IMR-90 (cell line): ENCODE results near the gene SNX1.

ENCODE experiments used
- BHLHE40 ChIP-seq: fragments of 150-350 bp; IDR thresholded peaks from 2 replicates; pipeline ENCODE4 v1.6.1; 2016; ENCODE audit warnings: mild to moderate bottlenecking, low read depth, low read length
- CEBPB ChIP-seq: IDR thresholded peaks from 2 replicates; pipeline ENCODE4 v1.6.1; 2012; ENCODE audit warnings: low read depth, low read length, improper control_type of control experiment
- CHD1 ChIP-seq: IDR thresholded peaks from 2 replicates; pipeline ENCODE4 v1.6.1; 2012; ENCODE audit warnings: low read depth, low read length, improper control_type of control experiment
- MAFK ChIP-seq: IDR thresholded peaks from 2 replicates; pipeline ENCODE4 v1.6.1; 2012; ENCODE audit warnings: low read depth, low read length, improper control_type of control experiment
- MXI1 ChIP-seq: IDR thresholded peaks from 2 replicates; pipeline ENCODE4 v1.6.1; 2012; ENCODE audit warnings: low read depth, mild to moderate bottlenecking, low read length, moderate library complexity, borderline replicate concordance
- NFE2L2 ChIP-seq: fragments of 150-350 bp; IDR thresholded peaks from 2 replicates; pipeline ENCODE4 v1.6.1; 2016; ENCODE audit warnings: low read depth, mild to moderate bottlenecking, low read length
- POLR2A ChIP-seq: IDR thresholded peaks from 2 replicates; pipeline ENCODE4 v1.6.1; 2012; ENCODE audit warnings: mild to moderate bottlenecking, low read depth, low read length
- RAD21 ChIP-seq: IDR thresholded peaks from 2 replicates; pipeline ENCODE4 v1.6.1; 2012; ENCODE audit warnings: low read length, improper control_type of control experiment
- RCOR1 ChIP-seq: IDR thresholded peaks from 2 replicates; pipeline ENCODE4 v1.6.1; 2012; ENCODE audit warnings: mild to moderate bottlenecking, low read length, improper control_type of control experiment; ENCODE audit not compliant: insufficient replicate concordance
- RFX5 ChIP-seq: IDR thresholded peaks from 2 replicates; pipeline ENCODE4 v1.8.0; 2012; ENCODE audit warnings: low read depth, mild to moderate bottlenecking, low read length, moderate library complexity
- SMC3 ChIP-seq: fragments of 150-350 bp; IDR thresholded peaks from 2 replicates; pipeline ENCODE4 v1.6.1; 2016; ENCODE audit warnings: low read depth, mild to moderate bottlenecking, antibody characterized with exemption, low read length, moderate library complexity
- TF ChIP-seq, protein P1 (sequence below): conservative IDR thresholded peaks from 2 replicates; pipeline ENCODE4 v1.5.1; 2012; ENCODE audit warnings: mild to moderate bottlenecking, low read depth, low read length, improper control_type of control experiment
- TF ChIP-seq, protein P2 (sequence below): fragments of 150-350 bp; IDR thresholded peaks from 2 replicates; pipeline ENCODE4 v1.6.1; 2016; ENCODE audit warnings: low read depth, mild to moderate bottlenecking, low read length, moderate library complexity, borderline replicate concordance

DNA sequence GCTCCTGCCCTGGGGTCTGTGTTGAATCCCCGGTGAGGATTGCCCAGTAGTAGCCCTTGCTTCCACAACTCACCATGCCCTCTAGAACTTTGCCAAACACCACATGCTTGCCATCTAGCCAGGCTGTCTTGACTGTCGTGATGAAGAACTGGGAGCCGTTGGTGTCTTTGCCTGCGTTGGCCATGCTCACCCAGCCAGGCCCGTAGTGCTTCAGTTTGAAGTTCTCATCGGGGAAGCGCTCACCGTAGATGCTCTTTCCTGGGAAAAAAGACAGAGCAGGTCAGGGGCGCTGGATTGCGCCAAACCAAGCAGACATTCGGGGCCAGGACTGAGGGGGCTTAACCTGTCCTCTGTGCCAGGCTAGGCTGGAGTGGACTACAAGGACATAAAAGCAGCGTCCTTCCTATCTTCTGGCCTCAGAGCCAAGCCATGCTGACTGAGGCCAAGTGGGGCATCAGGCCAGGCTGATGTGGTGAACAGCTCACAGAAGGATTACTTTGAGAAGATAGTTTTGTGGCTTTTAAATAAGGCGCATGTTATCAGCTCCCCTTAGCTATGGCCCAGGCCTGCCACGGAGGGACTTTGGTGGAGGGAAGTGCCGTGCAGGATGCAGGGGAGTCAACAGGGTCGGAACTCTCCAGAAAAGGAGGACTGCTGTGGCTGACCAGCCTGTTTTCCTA lies 61.0 kb downstream of the SNX1 start:
- TF ChIP-seq RFX5 (no peak), RAD21 (no peak), POLR2A (no peak), MXI1 (no peak), SMC3 (no peak), RCOR1 (no peak), CEBPB (no peak), MAFK (no peak), CHD1 (no peak), NFE2L2 (no peak), BHLHE40 (no peak)
- TF ChIP-seq, protein P1, sequence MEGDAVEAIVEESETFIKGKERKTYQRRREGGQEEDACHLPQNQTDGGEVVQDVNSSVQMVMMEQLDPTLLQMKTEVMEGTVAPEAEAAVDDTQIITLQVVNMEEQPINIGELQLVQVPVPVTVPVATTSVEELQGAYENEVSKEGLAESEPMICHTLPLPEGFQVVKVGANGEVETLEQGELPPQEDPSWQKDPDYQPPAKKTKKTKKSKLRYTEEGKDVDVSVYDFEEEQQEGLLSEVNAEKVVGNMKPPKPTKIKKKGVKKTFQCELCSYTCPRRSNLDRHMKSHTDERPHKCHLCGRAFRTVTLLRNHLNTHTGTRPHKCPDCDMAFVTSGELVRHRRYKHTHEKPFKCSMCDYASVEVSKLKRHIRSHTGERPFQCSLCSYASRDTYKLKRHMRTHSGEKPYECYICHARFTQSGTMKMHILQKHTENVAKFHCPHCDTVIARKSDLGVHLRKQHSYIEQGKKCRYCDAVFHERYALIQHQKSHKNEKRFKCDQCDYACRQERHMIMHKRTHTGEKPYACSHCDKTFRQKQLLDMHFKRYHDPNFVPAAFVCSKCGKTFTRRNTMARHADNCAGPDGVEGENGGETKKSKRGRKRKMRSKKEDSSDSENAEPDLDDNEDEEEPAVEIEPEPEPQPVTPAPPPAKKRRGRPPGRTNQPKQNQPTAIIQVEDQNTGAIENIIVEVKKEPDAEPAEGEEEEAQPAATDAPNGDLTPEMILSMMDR = no peak
- TF ChIP-seq, protein P2, sequence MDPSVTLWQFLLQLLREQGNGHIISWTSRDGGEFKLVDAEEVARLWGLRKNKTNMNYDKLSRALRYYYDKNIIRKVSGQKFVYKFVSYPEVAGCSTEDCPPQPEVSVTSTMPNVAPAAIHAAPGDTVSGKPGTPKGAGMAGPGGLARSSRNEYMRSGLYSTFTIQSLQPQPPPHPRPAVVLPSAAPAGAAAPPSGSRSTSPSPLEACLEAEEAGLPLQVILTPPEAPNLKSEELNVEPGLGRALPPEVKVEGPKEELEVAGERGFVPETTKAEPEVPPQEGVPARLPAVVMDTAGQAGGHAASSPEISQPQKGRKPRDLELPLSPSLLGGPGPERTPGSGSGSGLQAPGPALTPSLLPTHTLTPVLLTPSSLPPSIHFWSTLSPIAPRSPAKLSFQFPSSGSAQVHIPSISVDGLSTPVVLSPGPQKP = no peak
